Endothelial cell (in vitro differentiated cells): ENCODE data around the gene TGM1. TPM values are rescaled to one million over a fixed set of nuclear protein-coding genes. Genes with fewer than 3 reads are reported as not detected.
A peak's percentile ranks its signal among the peaks of the same experiment; 100 is the strongest.
"Not testable (repeated sequence)": the region's sequence is repeated elsewhere in the genome, so short reads cannot be mapped to it uniquely, and the experiment has no call there.

ENCODE experiments used
- DNase-seq: peaks from one replicate; pipeline ENCODE4 v3.0.0; 2021; ENCODE audit warnings: low spot score
- H3K27ac Mint-ChIP-seq: one replicate; pipeline ENCODE4 v1.8.0; 2021; ENCODE audit warnings: mixed read lengths, inconsistent platforms; ENCODE audit not compliant: unreplicated experiment
- H3K27me3 Mint-ChIP-seq: one replicate; pipeline ENCODE4 v1.8.0; 2021; ENCODE audit warnings: mild to moderate bottlenecking, moderate library complexity, mixed read lengths, inconsistent platforms; ENCODE audit not compliant: unreplicated experiment
- H3K36me3 Mint-ChIP-seq: one replicate; pipeline ENCODE4 v1.8.0; 2021; ENCODE audit warnings: mild to moderate bottlenecking, low read depth, mixed read lengths, inconsistent platforms; ENCODE audit not compliant: unreplicated experiment
- H3K4me1 Mint-ChIP-seq: one replicate; pipeline ENCODE4 v1.8.0; 2021; ENCODE audit warnings: mild to moderate bottlenecking, mixed read lengths, inconsistent platforms; ENCODE audit not compliant: unreplicated experiment
- H3K4me3 Mint-ChIP-seq: one replicate; pipeline ENCODE4 v1.8.0; 2021; ENCODE audit warnings: mild to moderate bottlenecking, mixed read lengths, inconsistent platforms; ENCODE audit not compliant: unreplicated experiment
- H3K9me3 Mint-ChIP-seq: one replicate; pipeline ENCODE4 v1.8.0; 2021; ENCODE audit warnings: mixed read lengths, inconsistent platforms; ENCODE audit not compliant: unreplicated experiment
- CTCF ChIP-seq: fragments of 200-600 bp; sonication (generic); IDR thresholded peaks from one replicate; pipeline ENCODE4 v1.5.0; 2021; ENCODE audit warnings: antibody characterized with exemption; ENCODE audit not compliant: unreplicated experiment
- total RNA-seq: library from RNA; stranded (reverse); fragmentation: NEBNext Ultra II Directional; extraction: Animal tissue kit (Norgen Biotek cat#: 25700); gene quantifications from one replicate; pipeline ENCODE4 v1.2.1, GENCODE V29; 2021; ENCODE audit not compliant: unreplicated experiment

Gene TGM1
- total RNA-seq, 1 donor from 2014 or later, result 1.7 TPM

GRCh38 chr14:24204163-24205146, 58.5 kb downstream of the TGM1 start:
- Mint-ChIP-seq H3K36me3 (peaks cover 50% of the 10 kb centered on the region), H3K4me1 (peaks cover 6% of the 10 kb centered on the region), H3K27ac (no peak overlapping the region), H3K9me3 (no peaks in the 10 kb centered on the region), H3K27me3 (peaks cover 7% of the 10 kb centered on the region), H3K4me3 (peak overlapping the region; percentile 20)
- TF ChIP-seq CTCF, result no peak
- DNase-seq, result no peak

GRCh38 chr14:24203249-24203886, 59.6 kb downstream of the TGM1 start:
- not testable (repeated sequence) for H3K4me1 Mint-ChIP-seq, H3K9me3 Mint-ChIP-seq, H3K27me3 Mint-ChIP-seq, DNase-seq, H3K27ac Mint-ChIP-seq
- H3K36me3 Mint-ChIP-seq, result peaks cover 50% of the 10 kb centered on the region
- peak overlapping the region; percentile 16 for H3K4me3 Mint-ChIP-seq

- H3K4me3 Mint-ChIP-seq, result peak overlapping the region; percentile 16
- not testable (repeated sequence) for H3K27me3 Mint-ChIP-seq, H3K9me3 Mint-ChIP-seq, H3K4me1 Mint-ChIP-seq, H3K27ac Mint-ChIP-seq, DNase-seq
- H3K36me3 Mint-ChIP-seq, result peaks cover 44% of the 10 kb centered on the region
Measured at GRCh38 chr14:24202538-24202937, 60.4 kb downstream of the TGM1 start.

Other genes starting within 250 kb of the TGM1 start
- gene CARMIL3, start 211.2 kb downstream of the TGM1 start, total RNA-seq, result 1.4 TPM
- not detected for gene CPNE6, start 191.6 kb downstream of the TGM1 start, total RNA-seq
- 23.9 TPM for gene PCK2, start 168.9 kb downstream of the TGM1 start, total RNA-seq
- gene DCAF11, start 148.4 kb downstream of the TGM1 start, total RNA-seq, result 38.2 TPM
- gene NRL, start 148.2 kb downstream of the TGM1 start, total RNA-seq, result 1.2 TPM
- 0.59 TPM for gene FITM1, start 132.5 kb downstream of the TGM1 start, total RNA-seq
- gene PSME1, start 127.0 kb downstream of the TGM1 start, total RNA-seq, result 43.6 TPM
- 16.7 TPM for gene EMC9, start 121.6 kb downstream of the TGM1 start, total RNA-seq
- 73.6 TPM for gene PSME2, start 116.6 kb downstream of the TGM1 start, total RNA-seq
- 90.2 TPM for gene RNF31, start 115.7 kb downstream of the TGM1 start, total RNA-seq
- 25.7 TPM for gene IRF9, start 101.9 kb downstream of the TGM1 start, total RNA-seq
- gene REC8, start 91.1 kb downstream of the TGM1 start, total RNA-seq, result 31.8 TPM
- 29.0 TPM for gene IPO4, start 74.4 kb downstream of the TGM1 start, total RNA-seq
- gene TM9SF1, start 67.7 kb downstream of the TGM1 start, total RNA-seq, result 41.8 TPM
- gene TSSK4, start 57.5 kb downstream of the TGM1 start, total RNA-seq, result not detected
- 34.3 TPM for gene CHMP4A, start 49.7 kb downstream of the TGM1 start, total RNA-seq
- 17.4 TPM for gene MDP1, start 47.1 kb downstream of the TGM1 start, total RNA-seq
- gene NEDD8, start 30.8 kb downstream of the TGM1 start, total RNA-seq, result 154 TPM
- gene GMPR2, start 30.2 kb downstream of the TGM1 start, total RNA-seq, result 61.3 TPM
- gene TINF2, start 20.6 kb downstream of the TGM1 start, total RNA-seq, result 25.4 TPM
- 17.7 TPM for gene RABGGTA, start 8.4 kb upstream of the TGM1 start, total RNA-seq
- gene DHRS1, start 36.6 kb upstream of the TGM1 start, total RNA-seq, result 17.7 TPM
- gene NOP9, start 36.7 kb upstream of the TGM1 start, total RNA-seq, result 27.2 TPM
- 0.82 TPM for gene CIDEB, start 44.8 kb upstream of the TGM1 start, total RNA-seq
- 13.3 TPM for gene LTB4R2, start 47.0 kb upstream of the TGM1 start, total RNA-seq
- gene LTB4R, start 48.3 kb upstream of the TGM1 start, total RNA-seq, result 9.5 TPM
- gene ADCY4, start 71.9 kb upstream of the TGM1 start, total RNA-seq, result 74.6 TPM
- gene RIPK3, start 76.8 kb upstream of the TGM1 start, total RNA-seq, result 2.6 TPM
- 42.4 TPM for gene NFATC4, start 105.0 kb upstream of the TGM1 start, total RNA-seq
- 49.0 TPM for gene NYNRIN, start 135.8 kb upstream of the TGM1 start, total RNA-seq
- gene CBLN3, start 166.5 kb upstream of the TGM1 start, total RNA-seq, result 1.5 TPM
- gene KHNYN, start 166.8 kb upstream of the TGM1 start, total RNA-seq, result 43.8 TPM
- 34.9 TPM for gene SDR39U1, start 179.6 kb upstream of the TGM1 start, total RNA-seq
- not detected for gene CMA1, start 245.1 kb upstream of the TGM1 start, total RNA-seq